Upper lobe of left lung (tissue), 6 donors: Measurements from ENCODE around the gene DNAAF8. TPM values are rescaled to one million over a fixed set of nuclear protein-coding genes. Genes with fewer than 3 reads are reported as not detected.

Source experiments
- ATAC-seq, 2 donors: fragments of 200-7000 bp; cut with Tn5 transposase; one replicate each; pipeline ENCODE4 v1.9.1; 2022; ENCODE audit warnings: mild to moderate bottlenecking in 2 of 2, moderate library complexity in 2 of 2; ENCODE audit not compliant: low FRiP score in 2 of 2
- DNase-seq, 2 donors: peaks; one replicate each; pipeline ENCODE4 v3.0.0-alpha.2; 2019 to 2020
- H3K27ac ChIP-seq, 4 donors: fragments of 200-600 bp; sonication (generic); one replicate each; pipeline ENCODE4 v1.5.1; 2016 to 2019
- H3K27me3 ChIP-seq, 4 donors: fragments of 200-600 bp; sonication (generic); one replicate each; pipeline ENCODE4 v1.5.1; 2017 to 2019
- H3K36me3 ChIP-seq, 4 donors: fragments of 200-600 bp; sonication (generic); one replicate each; pipeline ENCODE4 v1.5.1; 2016 to 2019
- H3K4me1 ChIP-seq, 4 donors: fragments of 200-600 bp; sonication (generic); one replicate each; pipeline ENCODE4 v1.5.1; 2018 to 2019
- H3K4me3 ChIP-seq, 4 donors: fragments of 200-600 bp; sonication (generic); one replicate each; pipeline ENCODE4 v1.5.1; 2017 to 2019; ENCODE audit warnings: mild to moderate bottlenecking in 2 of 4, moderate library complexity in 1 of 4
- H3K9me3 ChIP-seq, 4 donors: fragments of 200-600 bp; sonication (generic); one replicate each; pipeline ENCODE4 v1.5.1; 2018 to 2019
- CTCF ChIP-seq, 6 experiments: fragments of 450-650 bp in 4 of 6; fragments of 200-600 bp in 2 of 6; sonication (generic) in 2 of 6; IDR thresholded peaks; one replicate each; pipeline ENCODE4 v1.5.1; 2016 to 2019; ENCODE audit warnings: antibody characterized with exemption in 6 of 6
- EP300 ChIP-seq, 4 donors: sonication (generic); formaldehyde crosslinking; IDR thresholded peaks; one replicate each; pipeline ENCODE4 v1.5.1; 2017; ENCODE audit warnings: antibody characterized with exemption in 4 of 4, control low read depth in 2 of 4
- POLR2A ChIP-seq, 4 donors: fragments of 450-650 bp; IDR thresholded peaks; one replicate each; pipeline ENCODE4 v1.5.1; 2016 to 2017; ENCODE audit warnings: antibody characterized with exemption in 4 of 4, mild to moderate bottlenecking in 2 of 4
- POLR2AphosphoS5 ChIP-seq, 2 donors: sonication (generic); formaldehyde crosslinking; IDR thresholded peaks; one replicate each; pipeline ENCODE4 v1.5.1; 2017; ENCODE audit warnings: antibody characterized with exemption in 2 of 2
- WGBS, 2 donors: methylation state at CpG; one replicate each; pipeline ENCODE4 v1.1.5; 2017 to 2018; 5-methylcytosine and 5-hydroxymethylcytosine counted together
- total RNA-seq, 6 donors: library from RNA; depleted of rRNA in 4 of 6; stranded (reverse); fragments of >200 nt in 4 of 6; gene quantifications; one replicate each; pipeline versions ENCODE4 v1.1.0 to v1.2.1, GENCODE V29; 2016 to 2021
- donor health status: DM: no; HTN: no; CAD: no; lungs with moderate emphysema.
- donor health status: DM: no; HTN: yes; CAD: no; lungs with severe emphysema.

Gene DNAAF8
- total RNA-seq, 6 donors from 2014 or later: 1.6 to 19.1 (median 4.3) TPM

- 94 to 99% methylated on average over 14 to 15 of the region's 15 CpGs for WGBS, 2 donors
- TF ChIP-seq POLR2A (IDR thresholded peaks at IDR 0.05) (no peak), CTCF (IDR thresholded peaks at IDR 0.05) (no peak), EP300 (IDR thresholded peaks at IDR 0.05) (no peak), POLR2AphosphoS5 (IDR thresholded peaks at IDR 0.05) (no peak)
Measured at GRCh38 chr16:4729876-4730275, 4.5 kb upstream of the DNAAF8 start.

GRCh38 chr16:4733211-4733742, 1.1 kb upstream of the DNAAF8 start:
- WGBS, 2 donors: 34% methylated on average over 17 of the region's 17 CpGs
- peaks cover 9 to 22% (median 11%) of the 10 kb centered on the region in 4 donors for H3K4me1 ChIP-seq
- peaks cover 3 to 22% (median 15%) of the 10 kb centered on the region in 4 donors for H3K36me3 ChIP-seq
- DNase-seq: no peak
- TF ChIP-seq POLR2A (IDR thresholded peaks at IDR 0.05) (no peak), EP300 (IDR thresholded peaks at IDR 0.05) (no peak), CTCF (IDR thresholded peaks at IDR 0.05) (no peak), POLR2AphosphoS5 (IDR thresholded peaks at IDR 0.05) (no peak)
- H3K27ac ChIP-seq: peak overlapping the region in 2 of 4 donors; percentile 80 to 82
- H3K9me3 ChIP-seq: no peaks in the 10 kb centered on the region
- no peak for ATAC-seq
- peak overlapping the region; percentile 83 to 98 (median 91) for H3K4me3 ChIP-seq
- no peaks in the 10 kb centered on the region for H3K27me3 ChIP-seq

More at GRCh38 chr16:4729876-4730275, 4.5 kb upstream of the DNAAF8 start:
- H3K4me1 ChIP-seq: peaks cover 4 to 14% (median 5%) of the 10 kb centered on the region in 4 donors
- H3K9me3 ChIP-seq: no peaks in the 10 kb centered on the region
- peaks cover 8 to 45% (median 34%) of the 10 kb centered on the region in 4 donors for H3K36me3 ChIP-seq
- no peak overlapping the region for H3K4me3 ChIP-seq
- H3K27ac ChIP-seq: no peak overlapping the region
- H3K27me3 ChIP-seq: no peaks in the 10 kb centered on the region
- DNase-seq: no peak
- ATAC-seq: no peak

- peaks cover 9 to 22% (median 11%) of the 10 kb centered on the region in 4 donors for H3K4me1 ChIP-seq
- WGBS, 2 donors: 0 to 1% methylated on average over 8 to 11 of the region's 19 CpGs
- no peaks in the 10 kb centered on the region for H3K9me3 ChIP-seq
- DNase-seq: no peak
- H3K4me3 ChIP-seq: peak overlapping the region; percentile 83 to 98 (median 91)
- no peaks in the 10 kb centered on the region for H3K27me3 ChIP-seq
- H3K27ac ChIP-seq: peak overlapping the region; percentile 50 to 84 (median 81)
- peaks cover 3 to 18% (median 11%) of the 10 kb centered on the region in 4 donors for H3K36me3 ChIP-seq
- TF ChIP-seq EP300 (IDR thresholded peaks at IDR 0.05) (no peak), POLR2A (IDR thresholded peaks at IDR 0.05) (no peak), CTCF (IDR thresholded peaks at IDR 0.05) (no peak), POLR2AphosphoS5 (IDR thresholded peaks at IDR 0.05) (no peak)
- no peak for ATAC-seq
Measured at GRCh38 chr16:4733747-4734062, 632 bp upstream of the DNAAF8 start.

GRCh38 chr16:4734730-4735535, 596 bp downstream of the DNAAF8 start:
- H3K4me1 ChIP-seq: peaks cover 9 to 22% (median 11%) of the 10 kb centered on the region in 4 donors
- peaks cover 0 to 6% (median under 1%) of the 10 kb centered on the region in 4 donors for H3K36me3 ChIP-seq
- ATAC-seq (peak; percentile 90 to 92), DNase-seq (peak; percentile 93 to 98)
- no peaks in the 10 kb centered on the region for H3K9me3 ChIP-seq
- WGBS, 2 donors: 11 to 14% methylated on average over 19 to 28 of the region's 38 CpGs
- peak overlapping the region; percentile 83 to 98 (median 91) for H3K4me3 ChIP-seq
- TF ChIP-seq CTCF (IDR thresholded peaks at IDR 0.05): no peak
- peak in 1 of 4 donors; percentile 9 for TF ChIP-seq POLR2A (IDR thresholded peaks at IDR 0.05)
- peak overlapping the region; percentile 50 to 84 (median 81) for H3K27ac ChIP-seq
- no peaks in the 10 kb centered on the region for H3K27me3 ChIP-seq
